Mucosa of rectum (tissue), 2 donors: ENCODE results near the gene CALD1.

Experiments used
- H3K27ac ChIP-seq, 2 donors: one replicate each; pipeline ENCODE4 v1.7.0; 2013; ENCODE audit warnings: inconsistent platforms in 2 of 2, low read depth in 2 of 2, low read length in 2 of 2
- H3K27me3 ChIP-seq, 2 donors: one replicate each; pipeline ENCODE4 v1.7.0; 2013; ENCODE audit warnings: low read length in 2 of 2; ENCODE audit not compliant: control insufficient read depth in 2 of 2, insufficient read depth in 2 of 2
- H3K36me3 ChIP-seq, 2 donors: one replicate each; pipeline ENCODE4 v1.7.0; 2013; ENCODE audit warnings: low read length in 2 of 2; ENCODE audit not compliant: control insufficient read depth in 2 of 2, insufficient read depth in 2 of 2
- H3K4me1 ChIP-seq, 2 donors: one replicate each; pipeline ENCODE4 v1.7.0; 2013; ENCODE audit warnings: low read length in 2 of 2, mild to moderate bottlenecking in 1 of 2; ENCODE audit not compliant: control insufficient read depth in 2 of 2, insufficient read depth in 2 of 2
- H3K4me3 ChIP-seq, 2 donors: one replicate each; pipeline ENCODE4 v1.7.0; 2013; ENCODE audit warnings: low read length in 2 of 2
- H3K9ac ChIP-seq, 2 donors: one replicate each; pipeline ENCODE4 v1.7.0; 2013; ENCODE audit warnings: low read length in 2 of 2, low read depth in 1 of 2, mild to moderate bottlenecking in 1 of 2
- H3K9me3 ChIP-seq, 2 donors: one replicate each; pipeline ENCODE4 v1.7.0; 2013; ENCODE audit warnings: low read length in 2 of 2; ENCODE audit not compliant: control insufficient read depth in 2 of 2
- donor health status: healthy.
- donor health status: Normal muscosa, but diverticular disease.

Gene CALD1

GRCh38 chr7:134887523-134887922 is 108.1 kb downstream of the CALD1 start:
- Histone ChIP-seq H3K4me1 (no peaks in the 10 kb centered on the region), H3K9me3 (no peaks in the 10 kb centered on the region), H3K27ac (no peak overlapping the region), H3K9ac (no peak overlapping the region), H3K36me3 (no peaks in the 10 kb centered on the region), H3K27me3 (peaks cover 2 to 4% of the 10 kb centered on the region in 2 donors), H3K4me3 (no peak overlapping the region)

GRCh38 chr7:134888141-134888740 is 108.8 kb downstream of the CALD1 start:
- peaks cover 2 to 4% of the 10 kb centered on the region in 2 donors for H3K27me3 ChIP-seq
- no peak overlapping the region for H3K27ac ChIP-seq
- H3K9ac ChIP-seq = no peak overlapping the region
- no peak overlapping the region for H3K4me3 ChIP-seq
- H3K36me3 ChIP-seq = no peaks in the 10 kb centered on the region
- H3K9me3 ChIP-seq = no peaks in the 10 kb centered on the region
- H3K4me1 ChIP-seq = no peaks in the 10 kb centered on the region

GRCh38 chr7:134890246-134891240 is 111.1 kb downstream of the CALD1 start:
- Histone ChIP-seq H3K27ac (peak overlapping the region; percentile 10 to 56), H3K9me3 (peaks cover 0 to 2% of the 10 kb centered on the region in 2 donors), H3K36me3 (no peaks in the 10 kb centered on the region), H3K9ac (no peak overlapping the region), H3K4me1 (no peaks in the 10 kb centered on the region), H3K27me3 (peaks cover 2 to 4% of the 10 kb centered on the region in 2 donors), H3K4me3 (peak overlapping the region in 1 of 2 donors; percentile 65)

- H3K27ac ChIP-seq = peak overlapping the region; percentile 56 to 76
- H3K9me3 ChIP-seq = peaks cover 0 to 4% of the 10 kb centered on the region in 2 donors
- peak overlapping the region; percentile 58 to 65 for H3K4me3 ChIP-seq
- no peaks in the 10 kb centered on the region for H3K4me1 ChIP-seq
- H3K36me3 ChIP-seq = no peaks in the 10 kb centered on the region
- H3K27me3 ChIP-seq = peaks cover 2 to 4% of the 10 kb centered on the region in 2 donors
- peak overlapping the region; percentile 60 to 61 for H3K9ac ChIP-seq
Measured at GRCh38 chr7:134891262-134891695, 111.8 kb downstream of the CALD1 start.

GRCh38 chr7:134891696-134892678 is 112.6 kb downstream of the CALD1 start:
- H3K27me3 ChIP-seq = peaks cover 2 to 4% of the 10 kb centered on the region in 2 donors
- no peaks in the 10 kb centered on the region for H3K4me1 ChIP-seq
- H3K9ac ChIP-seq = peak overlapping the region; percentile 60 to 61
- H3K9me3 ChIP-seq = peaks cover 0 to 4% of the 10 kb centered on the region in 2 donors
- H3K4me3 ChIP-seq = peak overlapping the region; percentile 58 to 65
- H3K27ac ChIP-seq = peak overlapping the region; percentile 56 to 76
- H3K36me3 ChIP-seq = no peaks in the 10 kb centered on the region

GRCh38 chr7:134892963-134893362 is 113.5 kb downstream of the CALD1 start:
- Histone ChIP-seq H3K4me1 (no peaks in the 10 kb centered on the region), H3K4me3 (peak overlapping the region; percentile 52 to 65), H3K27ac (peak overlapping the region; percentile 53 to 56), H3K27me3 (peaks cover 0 to 2% of the 10 kb centered on the region in 2 donors), H3K9ac (peak overlapping the region in 1 of 2 donors; percentile 41), H3K36me3 (no peaks in the 10 kb centered on the region), H3K9me3 (peaks cover 0 to 4% of the 10 kb centered on the region in 2 donors)

- Histone ChIP-seq H3K4me3 (peak overlapping the region in 1 of 2 donors; percentile 42), H3K36me3 (no peaks in the 10 kb centered on the region), H3K4me1 (no peaks in the 10 kb centered on the region), H3K9ac (no peak overlapping the region), H3K9me3 (peaks cover 0 to 4% of the 10 kb centered on the region in 2 donors), H3K27ac (no peak overlapping the region), H3K27me3 (peaks cover 0 to 2% of the 10 kb centered on the region in 2 donors)
Measured at GRCh38 chr7:134893920-134894319, 114.5 kb downstream of the CALD1 start.

- H3K4me1 ChIP-seq = no peaks in the 10 kb centered on the region
- H3K27ac ChIP-seq = no peak overlapping the region
Measured at GRCh38 chr7:134894928-134895327, 115.5 kb downstream of the CALD1 start.

GRCh38 chr7:134896073-134896472 is 116.6 kb downstream of the CALD1 start:
- Histone ChIP-seq H3K9me3 (peaks cover 0 to 4% of the 10 kb centered on the region in 2 donors), H3K4me3 (no peak overlapping the region), H3K36me3 (no peaks in the 10 kb centered on the region), H3K27me3 (peaks cover 0 to 2% of the 10 kb centered on the region in 2 donors), H3K4me1 (no peaks in the 10 kb centered on the region), H3K27ac (no peak overlapping the region), H3K9ac (no peak overlapping the region)

More at GRCh38 chr7:134894928-134895327, 115.5 kb downstream of the CALD1 start:
- H3K9me3 ChIP-seq = peaks cover 0 to 4% of the 10 kb centered on the region in 2 donors
- H3K36me3 ChIP-seq = no peaks in the 10 kb centered on the region
- H3K27me3 ChIP-seq = peaks cover 0 to 2% of the 10 kb centered on the region in 2 donors
- H3K4me3 ChIP-seq = no peak overlapping the region
- no peak overlapping the region for H3K9ac ChIP-seq
